ENCODE results near the gene KRT80. TPM values are rescaled to one million over a fixed set of nuclear protein-coding genes. Genes with fewer than 3 reads are reported as not detected.

Gene KRT80
- polyA plus RNA-seq, 1 experiment, result 2.1 TPM

- no peak for TF ChIP-seq CTCF (IDR thresholded peaks at IDR 0.05; ENCODE audit: low read depth, low read length)
- Histone ChIP-seq H3K27me3 (ENCODE audit: control insufficient read depth, insufficient read depth, low read length) (no peaks in the 10 kb centered on the region), H3K4me3 (ENCODE audit: low read depth, low read length) (no peak overlapping the region), H3K9me3 (ENCODE audit: control insufficient read depth, insufficient read depth, low read length) (no peaks in the 10 kb centered on the region), H3K27ac (ENCODE audit: low read depth, low read length) (no peak overlapping the region)
- POLR2A ChIA-PET, result no interaction called here
- CTCF ChIA-PET, result interaction anchor here (1.2 kb wide), 1 partner anchor 35 kb away, joined by 4 read pairs; no protein-coding TSS in a partner anchor
- no peak for DNase-seq (ENCODE audit: low read depth, low spot score)
These were observed 13.4 kb downstream of the KRT80 start for GRCh38 chr12:52178443-52178842.

- POLR2A ChIA-PET, result no interaction called here
- Histone ChIP-seq H3K4me3 (ENCODE audit: low read depth, low read length) (no peak overlapping the region), H3K27ac (ENCODE audit: low read depth, low read length) (peak overlapping the region; percentile 11), H3K9me3 (ENCODE audit: control insufficient read depth, insufficient read depth, low read length) (no peaks in the 10 kb centered on the region; the same call in 1 of the 2 replicates), H3K27me3 (ENCODE audit: control insufficient read depth, insufficient read depth, low read length) (no peaks in the 10 kb centered on the region)
- CTCF ChIA-PET, result interaction anchor here (0.5 to 1.5 kb wide), 7 partner anchors 11 to 709 kb away, joined by 3 to 4 read pairs (median 3); no protein-coding TSS in a partner anchor
- peak; percentile 40 for TF ChIP-seq CTCF (IDR thresholded peaks at IDR 0.05; ENCODE audit: low read depth, low read length)
- no peak for DNase-seq (ENCODE audit: low read depth, low spot score)
These were observed 16.2 kb downstream of the KRT80 start for GRCh38 chr12:52175371-52176350.

GRCh38 chr12:52173526-52173925 is 18.3 kb downstream of the KRT80 start:
- no peak for DNase-seq (ENCODE audit: low read depth, low spot score)
- H3K27ac ChIP-seq (ENCODE audit: low read depth, low read length), result no peak overlapping the region
- H3K9me3 ChIP-seq (ENCODE audit: control insufficient read depth, insufficient read depth, low read length), result no peaks in the 10 kb centered on the region; the same call in 1 of the 2 replicates
- ChIA-PET POLR2A (interaction anchor here (0.6 kb wide), 1 partner anchor 27 kb away, joined by 5 read pairs; no protein-coding TSS in a partner anchor), CTCF (interaction anchor here (0.6 to 2.7 kb wide), 3 partner anchors 39 to 333 kb away, joined by 3 to 12 read pairs (median 10); no protein-coding TSS in a partner anchor)
- H3K4me3 ChIP-seq (ENCODE audit: low read depth, low read length), result no peak overlapping the region
- no peak for TF ChIP-seq CTCF (IDR thresholded peaks at IDR 0.05; ENCODE audit: low read depth, low read length)
- H3K27me3 ChIP-seq (ENCODE audit: control insufficient read depth, insufficient read depth, low read length), result no peaks in the 10 kb centered on the region

GRCh38 chr12:52172956-52173355 is 18.9 kb downstream of the KRT80 start:
- Histone ChIP-seq H3K9me3 (ENCODE audit: control insufficient read depth, insufficient read depth, low read length) (no peaks in the 10 kb centered on the region; the same call in 1 of the 2 replicates), H3K27me3 (ENCODE audit: control insufficient read depth, insufficient read depth, low read length) (no peaks in the 10 kb centered on the region), H3K27ac (ENCODE audit: low read depth, low read length) (no peak overlapping the region), H3K4me3 (ENCODE audit: low read depth, low read length) (no peak overlapping the region)
- DNase-seq (ENCODE audit: low read depth, low spot score), result no peak
- ChIA-PET POLR2A (interaction anchor here (0.6 kb wide), 1 partner anchor 26 kb away, joined by 5 read pairs; no protein-coding TSS in a partner anchor), CTCF (interaction anchor here (0.6 to 2.7 kb wide), 3 partner anchors 40 to 333 kb away, joined by 3 to 12 read pairs (median 10); no protein-coding TSS in a partner anchor)
- TF ChIP-seq CTCF (IDR thresholded peaks at IDR 0.05; ENCODE audit: low read depth, low read length), result no peak
